HL-60 (cell line): Measurements from ENCODE around the gene ERRFI1.

Experiments used
- CTCF ChIP-seq: IDR thresholded peaks from one replicate; pipeline ENCODE4 v1.5.1; 2011; ENCODE audit warnings: low read length, control low read depth, inconsistent platforms; ENCODE audit not compliant: insufficient read depth
- GABPA ChIP-seq: IDR thresholded peaks from 2 replicates; pipeline ENCODE4 v1.6.1; 2012; ENCODE audit warnings: low read depth
- POLR2AphosphoS5 ChIP-seq: IDR thresholded peaks from 2 replicates; pipeline ENCODE4 v1.6.1; 2012; ENCODE audit warnings: low read depth
- REST ChIP-seq: IDR thresholded peaks from 2 replicates; pipeline ENCODE4 v1.6.1; 2012; ENCODE audit warnings: low read depth; ENCODE audit not compliant: insufficient replicate concordance
- SPI1 ChIP-seq: IDR thresholded peaks from 2 replicates; pipeline ENCODE4 v1.6.1; 2012; ENCODE audit warnings: low read depth, mild to moderate bottlenecking, borderline replicate concordance

- TF ChIP-seq CTCF (no peak), GABPA (no peak), POLR2AphosphoS5 (no peak), REST (no peak), SPI1 (no peak)
Measured at GRCh38 chr1:8002921-8003320, 23.2 kb downstream of the ERRFI1 start.
